BE2C (cell line): Measurements from ENCODE around the gene CCDC57.

Source experiments
- DNase-seq: peaks from one replicate; pipeline ENCODE4 v3.0.0-alpha.2; 2020
- H3K27me3 ChIP-seq: fragments of 250-450 bp; sonication (Bioruptor Pico); 2 replicates; pipeline ENCODE4 v1.5.1; 2020; ENCODE audit warnings: mild to moderate bottlenecking
- H3K36me3 ChIP-seq: fragments of 250-450 bp; sonication (Bioruptor Pico); 2 replicates; pipeline ENCODE4 v1.5.1; 2020; ENCODE audit warnings: mild to moderate bottlenecking
- H3K4me1 ChIP-seq: fragments of 250-450 bp; sonication (Bioruptor Pico); 2 replicates; pipeline ENCODE4 v1.5.1; 2020
- H3K4me3 ChIP-seq: 2 replicates; pipeline ENCODE4 v1.5.1; 2011; ENCODE audit warnings: low read depth, low read length
- H3K9me3 ChIP-seq: fragments of 250-450 bp; sonication (Bioruptor Pico); 2 replicates; pipeline ENCODE4 v1.5.1; 2020
- CTCF ChIP-seq: IDR thresholded peaks from 2 replicates; pipeline ENCODE4 v1.5.1; 2012; ENCODE audit warnings: mild to moderate bottlenecking, low read depth, low read length

Gene CCDC57

GRCh38 chr17:82097919-82098168, 114.8 kb downstream of the CCDC57 start:
- Histone ChIP-seq H3K4me1 (peaks cover 21% of the 10 kb centered on the region), H3K4me3 (peak overlapping the region; percentile 89), H3K27me3 (no peaks in the 10 kb centered on the region), H3K36me3 (peaks cover 55% of the 10 kb centered on the region), H3K9me3 (peaks cover 4% of the 10 kb centered on the region; the same call in 1 of the 2 replicates)
- DNase-seq, result no peak
- no peak for TF ChIP-seq CTCF

GRCh38 chr17:82097184-82097918, 115.3 kb downstream of the CCDC57 start:
- Histone ChIP-seq H3K4me3 (peak overlapping the region; percentile 89), H3K27me3 (no peaks in the 10 kb centered on the region), H3K36me3 (peaks cover 60% of the 10 kb centered on the region), H3K9me3 (peaks cover 4% of the 10 kb centered on the region; the same call in 1 of the 2 replicates), H3K4me1 (peaks cover 21% of the 10 kb centered on the region)
- peak; percentile 71 for DNase-seq
- TF ChIP-seq CTCF, result no peak

- H3K4me3 ChIP-seq, result peak overlapping the region; percentile 89
- peaks cover 21% of the 10 kb centered on the region for H3K4me1 ChIP-seq
- H3K36me3 ChIP-seq, result peaks cover 66% of the 10 kb centered on the region
- no peaks in the 10 kb centered on the region for H3K27me3 ChIP-seq
- no peak for TF ChIP-seq CTCF
- peaks cover 4% of the 10 kb centered on the region; the same call in 1 of the 2 replicates for H3K9me3 ChIP-seq
- DNase-seq, result no peak
Measured at GRCh38 chr17:82096709-82097183, 115.9 kb downstream of the CCDC57 start.

- Histone ChIP-seq H3K27me3 (no peaks in the 10 kb centered on the region), H3K4me1 (peaks cover 15% of the 10 kb centered on the region), H3K9me3 (peaks cover 4% of the 10 kb centered on the region; the same call in 1 of the 2 replicates), H3K36me3 (peaks cover 73% of the 10 kb centered on the region), H3K4me3 (peak overlapping the region; percentile 89)
- TF ChIP-seq CTCF, result no peak
- DNase-seq, result peak; percentile 15
Measured at GRCh38 chr17:82095777-82096708, 116.6 kb downstream of the CCDC57 start.

GRCh38 chr17:82094931-82095776, 117.5 kb downstream of the CCDC57 start:
- Histone ChIP-seq H3K27me3 (no peaks in the 10 kb centered on the region), H3K36me3 (peaks cover 82% of the 10 kb centered on the region), H3K4me1 (peaks cover 11% of the 10 kb centered on the region), H3K4me3 (peak overlapping the region; percentile 89; the same call in 1 of the 2 replicates), H3K9me3 (peaks cover 4% of the 10 kb centered on the region; the same call in 1 of the 2 replicates)
- DNase-seq, result peak; percentile 13
- no peak for TF ChIP-seq CTCF
